HEK293 (cell line): ENCODE measurements around the gene SLC38A5.

Source experiments
- GLIS2 ChIP-seq: fragments of 450-650 bp; formaldehyde crosslinking; IDR thresholded peaks from 2 replicates; pipeline ENCODE4 v1.5.1; 2016; ENCODE audit warnings: missing biosample characterization, missing genetic modification characterization
- PATZ1 ChIP-seq: fragments of 450-650 bp; formaldehyde crosslinking; IDR thresholded peaks from 2 replicates; pipeline ENCODE4 v1.5.1; 2016; ENCODE audit warnings: missing biosample characterization, missing genetic modification characterization
- SP3 ChIP-seq: fragments of 450-650 bp; formaldehyde crosslinking; IDR thresholded peaks from 2 replicates; pipeline ENCODE4 v1.5.1; 2016; ENCODE audit warnings: missing biosample characterization, missing genetic modification characterization
- YY2 ChIP-seq: fragments of 450-650 bp; formaldehyde crosslinking; IDR thresholded peaks from 2 replicates; pipeline ENCODE4 v1.5.1; 2016; ENCODE audit warnings: missing biosample characterization, missing genetic modification characterization
- ZBTB1 ChIP-seq: fragments of 450-650 bp; formaldehyde crosslinking; IDR thresholded peaks from 2 replicates; pipeline ENCODE4 v1.5.1; 2016; ENCODE audit warnings: missing biosample characterization, missing genetic modification characterization
- ZFP3 ChIP-seq: fragments of 450-650 bp; formaldehyde crosslinking; IDR thresholded peaks from 2 replicates; pipeline ENCODE4 v1.5.1; 2016; ENCODE audit warnings: low read depth, missing biosample characterization, missing genetic modification characterization
- ZFP69B ChIP-seq: fragments of 450-650 bp; formaldehyde crosslinking; IDR thresholded peaks from 2 replicates; pipeline ENCODE4 v1.5.1; 2016; ENCODE audit warnings: missing biosample characterization, missing genetic modification characterization
- ZNF157 ChIP-seq: fragments of 450-650 bp; formaldehyde crosslinking; IDR thresholded peaks from 2 replicates; pipeline ENCODE4 v1.5.1; 2016; ENCODE audit warnings: missing biosample characterization, missing genetic modification characterization
- ZNF16 ChIP-seq: fragments of 450-650 bp; formaldehyde crosslinking; IDR thresholded peaks from 2 replicates; pipeline ENCODE4 v1.5.1; 2016; ENCODE audit warnings: low read depth, missing biosample characterization, missing genetic modification characterization
- ZNF174 ChIP-seq: fragments of 450-650 bp; formaldehyde crosslinking; IDR thresholded peaks from 2 replicates; pipeline ENCODE4 v1.5.0; 2017; ENCODE audit warnings: missing biosample characterization, mild to moderate bottlenecking, missing genetic modification characterization
- ZNF280D ChIP-seq: fragments of 450-650 bp; formaldehyde crosslinking; IDR thresholded peaks from 2 replicates; pipeline ENCODE4 v1.5.1; 2016; ENCODE audit warnings: missing biosample characterization, missing genetic modification characterization
- ZNF350 ChIP-seq: fragments of 450-650 bp; formaldehyde crosslinking; IDR thresholded peaks from 2 replicates; pipeline ENCODE4 v1.5.0; 2017; ENCODE audit warnings: missing biosample characterization, mild to moderate bottlenecking, missing genetic modification characterization
- ZNF362 ChIP-seq: fragments of 450-650 bp; formaldehyde crosslinking; IDR thresholded peaks from 2 replicates; pipeline ENCODE4 v1.5.1; 2016; ENCODE audit warnings: missing biosample characterization, missing genetic modification characterization
- ZNF366 ChIP-seq: fragments of 450-650 bp; formaldehyde crosslinking; conservative IDR thresholded peaks from 2 replicates; pipeline ENCODE4 v1.5.1; 2016; ENCODE audit warnings: missing biosample characterization, missing genetic modification characterization
- ZNF585B ChIP-seq: fragments of 450-650 bp; formaldehyde crosslinking; IDR thresholded peaks from 2 replicates; pipeline ENCODE4 v1.5.1; 2016; ENCODE audit warnings: missing biosample characterization, missing genetic modification characterization
- ZNF629 ChIP-seq: fragments of 450-650 bp; formaldehyde crosslinking; IDR thresholded peaks from 2 replicates; pipeline ENCODE4 v1.5.1; 2017; ENCODE audit warnings: missing biosample characterization, missing genetic modification characterization
- ZNF670 ChIP-seq: fragments of 450-650 bp; formaldehyde crosslinking; IDR thresholded peaks from 2 replicates; pipeline ENCODE4 v1.5.1; 2016; ENCODE audit warnings: missing biosample characterization, missing genetic modification characterization, low read depth
- TF ChIP-seq, protein P1 (sequence below): fragments of 450-650 bp; formaldehyde crosslinking; IDR thresholded peaks from 2 replicates; pipeline ENCODE4 v1.5.0; 2017; ENCODE audit warnings: missing biosample characterization, missing genetic modification characterization, borderline replicate concordance
- TF ChIP-seq, protein P2 (sequence below): IDR thresholded peaks from 2 replicates; pipeline ENCODE4 v1.6.1; 2011; ENCODE audit warnings: mild to moderate bottlenecking, low read depth, low read length, borderline replicate concordance
- TF ChIP-seq, protein P3 (sequence below): fragments of 450-650 bp; formaldehyde crosslinking; IDR thresholded peaks from 2 replicates; pipeline ENCODE4 v1.5.1; 2016; ENCODE audit warnings: missing biosample characterization, missing genetic modification characterization, borderline replicate concordance
- TF ChIP-seq, protein P4 (sequence below): fragments of 450-650 bp; formaldehyde crosslinking; IDR thresholded peaks from 2 replicates; pipeline ENCODE4 v1.5.1; 2016; ENCODE audit warnings: missing biosample characterization, missing genetic modification characterization

Gene SLC38A5

GRCh38 chrX:48475774-48476577 is 5.9 kb upstream of the SLC38A5 start, which contains the start of gene FTSJ1 (continued):
- TF ChIP-seq ZNF280D (tag by site-specific recombination) (no peak), ZNF174 (tag by site-specific recombination) (no peak), ZFP69B (tag by site-specific recombination) (no peak; the same call in 1 of the 2 replicates), YY2 (tag by site-specific recombination) (peak; percentile 72; the same call in 1 of the 2 replicates), ZNF362 (tag by site-specific recombination) (no peak), ZNF670 (tag by site-specific recombination) (no peak), ZNF629 (tag by site-specific recombination) (peak; percentile 72; the same call in 1 of the 2 replicates), PATZ1 (peak; percentile 60; the same call in 1 of the 2 replicates), ZNF16 (tag by site-specific recombination) (no peak), GLIS2 (no peak; the same call in 1 of the 2 replicates), ZNF585B (tag by site-specific recombination) (no peak), SP3 (peak; percentile 61; the same call in 1 of the 2 replicates), ZFP3 (tag by site-specific recombination) (no peak), ZNF350 (tag by site-specific recombination) (no peak), ZNF157 (no peak), ZNF366 (tag by site-specific recombination) (no peak), ZBTB1 (tag by site-specific recombination) (no peak)
- TF ChIP-seq, protein P1, sequence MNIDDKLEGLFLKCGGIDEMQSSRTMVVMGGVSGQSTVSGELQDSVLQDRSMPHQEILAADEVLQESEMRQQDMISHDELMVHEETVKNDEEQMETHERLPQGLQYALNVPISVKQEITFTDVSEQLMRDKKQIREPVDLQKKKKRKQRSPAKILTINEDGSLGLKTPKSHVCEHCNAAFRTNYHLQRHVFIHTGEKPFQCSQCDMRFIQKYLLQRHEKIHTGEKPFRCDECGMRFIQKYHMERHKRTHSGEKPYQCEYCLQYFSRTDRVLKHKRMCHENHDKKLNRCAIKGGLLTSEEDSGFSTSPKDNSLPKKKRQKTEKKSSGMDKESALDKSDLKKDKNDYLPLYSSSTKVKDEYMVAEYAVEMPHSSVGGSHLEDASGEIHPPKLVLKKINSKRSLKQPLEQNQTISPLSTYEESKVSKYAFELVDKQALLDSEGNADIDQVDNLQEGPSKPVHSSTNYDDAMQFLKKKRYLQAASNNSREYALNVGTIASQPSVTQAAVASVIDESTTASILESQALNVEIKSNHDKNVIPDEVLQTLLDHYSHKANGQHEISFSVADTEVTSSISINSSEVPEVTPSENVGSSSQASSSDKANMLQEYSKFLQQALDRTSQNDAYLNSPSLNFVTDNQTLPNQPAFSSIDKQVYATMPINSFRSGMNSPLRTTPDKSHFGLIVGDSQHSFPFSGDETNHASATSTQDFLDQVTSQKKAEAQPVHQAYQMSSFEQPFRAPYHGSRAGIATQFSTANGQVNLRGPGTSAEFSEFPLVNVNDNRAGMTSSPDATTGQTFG, result no peak
- TF ChIP-seq, protein P2, sequence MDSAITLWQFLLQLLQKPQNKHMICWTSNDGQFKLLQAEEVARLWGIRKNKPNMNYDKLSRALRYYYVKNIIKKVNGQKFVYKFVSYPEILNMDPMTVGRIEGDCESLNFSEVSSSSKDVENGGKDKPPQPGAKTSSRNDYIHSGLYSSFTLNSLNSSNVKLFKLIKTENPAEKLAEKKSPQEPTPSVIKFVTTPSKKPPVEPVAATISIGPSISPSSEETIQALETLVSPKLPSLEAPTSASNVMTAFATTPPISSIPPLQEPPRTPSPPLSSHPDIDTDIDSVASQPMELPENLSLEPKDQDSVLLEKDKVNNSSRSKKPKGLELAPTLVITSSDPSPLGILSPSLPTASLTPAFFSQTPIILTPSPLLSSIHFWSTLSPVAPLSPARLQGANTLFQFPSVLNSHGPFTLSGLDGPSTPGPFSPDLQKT, result no peak; the same call in 1 of the 2 replicates
- TF ChIP-seq, protein P3, sequence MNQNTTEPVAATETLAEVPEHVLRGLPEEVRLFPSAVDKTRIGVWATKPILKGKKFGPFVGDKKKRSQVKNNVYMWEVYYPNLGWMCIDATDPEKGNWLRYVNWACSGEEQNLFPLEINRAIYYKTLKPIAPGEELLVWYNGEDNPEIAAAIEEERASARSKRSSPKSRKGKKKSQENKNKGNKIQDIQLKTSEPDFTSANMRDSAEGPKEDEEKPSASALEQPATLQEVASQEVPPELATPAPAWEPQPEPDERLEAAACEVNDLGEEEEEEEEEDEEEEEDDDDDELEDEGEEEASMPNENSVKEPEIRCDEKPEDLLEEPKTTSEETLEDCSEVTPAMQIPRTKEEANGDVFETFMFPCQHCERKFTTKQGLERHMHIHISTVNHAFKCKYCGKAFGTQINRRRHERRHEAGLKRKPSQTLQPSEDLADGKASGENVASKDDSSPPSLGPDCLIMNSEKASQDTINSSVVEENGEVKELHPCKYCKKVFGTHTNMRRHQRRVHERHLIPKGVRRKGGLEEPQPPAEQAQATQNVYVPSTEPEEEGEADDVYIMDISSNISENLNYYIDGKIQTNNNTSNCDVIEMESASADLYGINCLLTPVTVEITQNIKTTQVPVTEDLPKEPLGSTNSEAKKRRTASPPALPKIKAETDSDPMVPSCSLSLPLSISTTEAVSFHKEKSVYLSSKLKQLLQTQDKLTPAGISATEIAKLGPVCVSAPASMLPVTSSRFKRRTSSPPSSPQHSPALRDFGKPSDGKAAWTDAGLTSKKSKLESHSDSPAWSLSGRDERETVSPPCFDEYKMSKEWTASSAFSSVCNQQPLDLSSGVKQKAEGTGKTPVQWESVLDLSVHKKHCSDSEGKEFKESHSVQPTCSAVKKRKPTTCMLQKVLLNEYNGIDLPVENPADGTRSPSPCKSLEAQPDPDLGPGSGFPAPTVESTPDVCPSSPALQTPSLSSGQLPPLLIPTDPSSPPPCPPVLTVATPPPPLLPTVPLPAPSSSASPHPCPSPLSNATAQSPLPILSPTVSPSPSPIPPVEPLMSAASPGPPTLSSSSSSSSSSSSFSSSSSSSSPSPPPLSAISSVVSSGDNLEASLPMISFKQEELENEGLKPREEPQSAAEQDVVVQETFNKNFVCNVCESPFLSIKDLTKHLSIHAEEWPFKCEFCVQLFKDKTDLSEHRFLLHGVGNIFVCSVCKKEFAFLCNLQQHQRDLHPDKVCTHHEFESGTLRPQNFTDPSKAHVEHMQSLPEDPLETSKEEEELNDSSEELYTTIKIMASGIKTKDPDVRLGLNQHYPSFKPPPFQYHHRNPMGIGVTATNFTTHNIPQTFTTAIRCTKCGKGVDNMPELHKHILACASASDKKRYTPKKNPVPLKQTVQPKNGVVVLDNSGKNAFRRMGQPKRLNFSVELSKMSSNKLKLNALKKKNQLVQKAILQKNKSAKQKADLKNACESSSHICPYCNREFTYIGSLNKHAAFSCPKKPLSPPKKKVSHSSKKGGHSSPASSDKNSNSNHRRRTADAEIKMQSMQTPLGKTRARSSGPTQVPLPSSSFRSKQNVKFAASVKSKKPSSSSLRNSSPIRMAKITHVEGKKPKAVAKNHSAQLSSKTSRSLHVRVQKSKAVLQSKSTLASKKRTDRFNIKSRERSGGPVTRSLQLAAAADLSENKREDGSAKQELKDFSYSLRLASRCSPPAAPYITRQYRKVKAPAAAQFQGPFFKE (tag by site-specific recombination), result no peak
- TF ChIP-seq, protein P4, sequence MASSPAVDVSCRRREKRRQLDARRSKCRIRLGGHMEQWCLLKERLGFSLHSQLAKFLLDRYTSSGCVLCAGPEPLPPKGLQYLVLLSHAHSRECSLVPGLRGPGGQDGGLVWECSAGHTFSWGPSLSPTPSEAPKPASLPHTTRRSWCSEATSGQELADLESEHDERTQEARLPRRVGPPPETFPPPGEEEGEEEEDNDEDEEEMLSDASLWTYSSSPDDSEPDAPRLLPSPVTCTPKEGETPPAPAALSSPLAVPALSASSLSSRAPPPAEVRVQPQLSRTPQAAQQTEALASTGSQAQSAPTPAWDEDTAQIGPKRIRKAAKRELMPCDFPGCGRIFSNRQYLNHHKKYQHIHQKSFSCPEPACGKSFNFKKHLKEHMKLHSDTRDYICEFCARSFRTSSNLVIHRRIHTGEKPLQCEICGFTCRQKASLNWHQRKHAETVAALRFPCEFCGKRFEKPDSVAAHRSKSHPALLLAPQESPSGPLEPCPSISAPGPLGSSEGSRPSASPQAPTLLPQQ (tag by site-specific recombination), result peak; percentile 89
